ENCODE results near the gene GPR158.

GRCh38 chr10:25627606-25628005, 452.8 kb downstream of the GPR158 start:
- TF ChIP-seq EZH2 (IDR thresholded peaks at IDR 0.05; ENCODE audit: low read length, missing control alignments) (no peak), CTCF (conservative IDR thresholded peaks at IDR 0.05 in 1 of 2, IDR thresholded peaks at IDR 0.05 in 1 of 2; ENCODE audit: low read depth in 1 of 2, low read length in 2 of 2) (no peak)

All from fibroblast of lung (primary cell).